ENCODE results near the gene ADD2.

Gene ADD2

GRCh38 chr2:70663411-70663810 lies 104.6 kb downstream of the ADD2 start:
- in situ Hi-C loops (cut with MboI; ENCODE audit: low pct_unique_long_range_greater_than_20kb, low sequenced_read_pairs): loop anchor here (25.0 kb wide), 1 partner anchor 274 kb away; the partner anchor contains the start of gene ATP6V1B1
- DNase-seq: no peak

GRCh38 chr2:70659551-70659950 lies 108.4 kb downstream of the ADD2 start:
- in situ Hi-C loops (cut with MboI; ENCODE audit: low pct_unique_long_range_greater_than_20kb, low sequenced_read_pairs): loop anchor here (25.0 kb wide), 1 partner anchor 278 kb away; the partner anchor contains the start of gene ATP6V1B1
- no peak for DNase-seq

GRCh38 chr2:70658476-70658875 lies 109.5 kb downstream of the ADD2 start:
- DNase-seq: no peak
- in situ Hi-C loops (cut with MboI; ENCODE audit: low pct_unique_long_range_greater_than_20kb, low sequenced_read_pairs): loop anchor here (25.0 kb wide), 1 partner anchor 279 kb away; the partner anchor contains the start of gene ATP6V1B1

GRCh38 chr2:70657246-70657645 lies 110.8 kb downstream of the ADD2 start:
- no peak for DNase-seq

GRCh38 chr2:70656421-70657010 lies 111.5 kb downstream of the ADD2 start:
- in situ Hi-C loops (cut with MboI; ENCODE audit: low pct_unique_long_range_greater_than_20kb, low sequenced_read_pairs): loop anchor here (25.0 kb wide), 1 partner anchor 281 kb away; the partner anchor contains the start of gene ATP6V1B1
- DNase-seq: no peak

More at GRCh38 chr2:70657246-70657645, 110.8 kb downstream of the ADD2 start:
- in situ Hi-C loops (cut with MboI; ENCODE audit: low pct_unique_long_range_greater_than_20kb, low sequenced_read_pairs): loop anchor here (25.0 kb wide), 1 partner anchor 280 kb away; the partner anchor contains the start of gene ATP6V1B1

GRCh38 chr2:70655786-70656185 lies 112.2 kb downstream of the ADD2 start:
- in situ Hi-C loops (cut with MboI; ENCODE audit: low pct_unique_long_range_greater_than_20kb, low sequenced_read_pairs): loop anchor here (25.0 kb wide), 1 partner anchor 282 kb away; the partner anchor contains the start of gene ATP6V1B1

GRCh38 chr2:70655211-70655610 lies 112.8 kb downstream of the ADD2 start:
- in situ Hi-C loops (cut with MboI; ENCODE audit: low pct_unique_long_range_greater_than_20kb, low sequenced_read_pairs): loop anchor here (25.0 kb wide), 1 partner anchor 282 kb away; the partner anchor contains the start of gene ATP6V1B1
- peak; percentile 42 for DNase-seq

More at GRCh38 chr2:70655786-70656185, 112.2 kb downstream of the ADD2 start:
- no peak for DNase-seq

- in situ Hi-C loops (cut with MboI; ENCODE audit: low pct_unique_long_range_greater_than_20kb, low sequenced_read_pairs): loop anchor here (25.0 kb wide), 1 partner anchor 286 kb away; the partner anchor contains the start of gene ATP6V1B1
- DNase-seq: no peak
Observed at GRCh38 chr2:70651727-70652126, 116.3 kb downstream of the ADD2 start.

- DNase-seq: no peak
- in situ Hi-C loops (cut with MboI; ENCODE audit: low pct_unique_long_range_greater_than_20kb, low sequenced_read_pairs): loop anchor here (25.0 kb wide), 1 partner anchor 286 kb away; the partner anchor contains the start of gene ATP6V1B1
Observed at GRCh38 chr2:70651014-70651413, 117.0 kb downstream of the ADD2 start.

GRCh38 chr2:70648961-70649360 lies 119.0 kb downstream of the ADD2 start:
- in situ Hi-C loops (cut with MboI; ENCODE audit: low pct_unique_long_range_greater_than_20kb, low sequenced_read_pairs): loop anchor here (25.0 kb wide), 1 partner anchor 337 kb away; the partner anchor contains the start of gene FAM136A
- DNase-seq: no peak

- in situ Hi-C loops (cut with MboI; ENCODE audit: low pct_unique_long_range_greater_than_20kb, low sequenced_read_pairs): loop anchor here (25.0 kb wide), 1 partner anchor 336 kb away; the partner anchor contains the start of gene FAM136A
- peak; percentile 88 for DNase-seq
Observed at GRCh38 chr2:70647873-70648481, 120.0 kb downstream of the ADD2 start.

GRCh38 chr2:70646420-70646818 lies 121.6 kb downstream of the ADD2 start:
- DNase-seq: no peak
- in situ Hi-C loops (cut with MboI; ENCODE audit: low pct_unique_long_range_greater_than_20kb, low sequenced_read_pairs): loop anchor here (25.0 kb wide), 1 partner anchor 334 kb away; the partner anchor contains the start of gene FAM136A

- peak; percentile 30 for DNase-seq
- in situ Hi-C loops (cut with MboI; ENCODE audit: low pct_unique_long_range_greater_than_20kb, low sequenced_read_pairs): loop anchor here (25.0 kb wide), 1 partner anchor 334 kb away; the partner anchor contains the start of gene FAM136A
Observed at GRCh38 chr2:70645733-70646419, 122.1 kb downstream of the ADD2 start.

- in situ Hi-C loops (cut with MboI; ENCODE audit: low pct_unique_long_range_greater_than_20kb, low sequenced_read_pairs): loop anchor here (25.0 kb wide), 1 partner anchor 331 kb away; the partner anchor contains the start of gene FAM136A
- DNase-seq: peak; percentile 72
Observed at GRCh38 chr2:70643715-70644114, 124.3 kb downstream of the ADD2 start.

- in situ Hi-C loops (cut with MboI; ENCODE audit: low pct_unique_long_range_greater_than_20kb, low sequenced_read_pairs): loop anchor here (25.0 kb wide), 1 partner anchor 329 kb away; the partner anchor contains the start of gene FAM136A
- no peak for DNase-seq
Observed at GRCh38 chr2:70641263-70641784, 126.7 kb downstream of the ADD2 start.

GRCh38 chr2:70639841-70640436 lies 128.1 kb downstream of the ADD2 start:
- no peak for DNase-seq
- in situ Hi-C loops (cut with MboI; ENCODE audit: low pct_unique_long_range_greater_than_20kb, low sequenced_read_pairs): loop anchor here (25.0 kb wide), 1 partner anchor 328 kb away; the partner anchor contains the start of gene FAM136A

- DNase-seq: no peak
- in situ Hi-C loops (cut with MboI; ENCODE audit: low pct_unique_long_range_greater_than_20kb, low sequenced_read_pairs): loop anchor here (25.0 kb wide), 1 partner anchor 326 kb away; the partner anchor contains the start of gene FAM136A
Observed at GRCh38 chr2:70638561-70638960, 129.4 kb downstream of the ADD2 start.

GRCh38 chr2:70633508-70633907 lies 134.5 kb downstream of the ADD2 start:
- DNase-seq: no peak
- in situ Hi-C loops (cut with MboI; ENCODE audit: low pct_unique_long_range_greater_than_20kb, low sequenced_read_pairs): loop anchor here (25.0 kb wide), 1 partner anchor 321 kb away; the partner anchor contains the start of gene FAM136A

Data from KBM-7 (cell line).